Motor neuron (in vitro differentiated cells): ENCODE data around the gene MPHOSPH8. TPM values are rescaled to one million over a fixed set of nuclear protein-coding genes. Genes with fewer than 3 reads are reported as not detected.
A peak's percentile ranks its signal among the peaks of the same experiment; 100 is the strongest.

Experiments used
- ATAC-seq, 8 experiments: fragments of 200-7000 bp; cut with Tn5 transposase; replicated peaks in 6 of 8; 2 replicates each; pipeline ENCODE4 v1.8.0; 2021; ENCODE audit warnings: mild to moderate bottlenecking in 8 of 8, moderate library complexity in 8 of 8
- H3K27ac ChIP-seq, 2 donors: fragments of 250-450 bp; sonication (Bioruptor Pico); 2 replicates each; pipeline ENCODE4 v1.9.0; 2021; ENCODE audit warnings: antibody characterized with exemption in 2 of 2, mild to moderate bottlenecking in 2 of 2, moderate library complexity in 1 of 2
- H3K4me1 ChIP-seq, 2 donors: fragments of 250-450 bp; sonication (Bioruptor Pico); replicated peaks in 1 of 2; 2 replicates each; pipeline ENCODE4 v1.6.1; 2021; ENCODE audit warnings: antibody characterized with exemption in 2 of 2, mild to moderate bottlenecking in 2 of 2, moderate library complexity in 1 of 2
- H3K4me3 ChIP-seq, 5 donors: fragments of 250-450 bp; sonication (Bioruptor Pico); 2 replicates each; pipeline ENCODE4 v1.9.0; 2021; ENCODE audit warnings: antibody characterized with exemption in 5 of 5, mild to moderate bottlenecking in 5 of 5, moderate library complexity in 4 of 5
- WGBS, 10 experiments: fragments of 450-650 bp; shearing (Covaris generic); methylation state at CpG; one replicate each; pipeline ENCODE4 v1.0.0; 2022; 5-methylcytosine and 5-hydroxymethylcytosine counted together
- in situ Hi-C, 9 experiments: fragments of 400-800 bp; cut with MboI; loops; one replicate each; pipeline ENCODE4 v1.15.0; 2021; ENCODE audit warnings: low sequenced_read_pairs in 9 of 9, low pct_unique_long_range_greater_than_20kb in 2 of 9; ENCODE audit not compliant: unreplicated experiment in 9 of 9
- total RNA-seq, 8 experiments: library from RNA; unstranded; fragments of 300-600 nt; gene quantifications; 2 replicates each; pipeline versions ENCODE4 v1.2.3 to v1.2.4, GENCODE V29; 2022

The MPHOSPH8 gene
- total RNA-seq: 10 to 100 TPM; 27.5 to 58.6 (median 34.8) TPM

- H3K4me3 ChIP-seq: peak within 1 kb of the TSS; percentile 64 to 77 (median 75)
- H3K27ac ChIP-seq: peak within 1 kb of the TSS; percentile 72 to 90
- WGBS, 10 experiments: 0% methylated on average over 1 to 5 of the region's 58 CpGs; no CpG with 5 or more reads in 7 of the 10 experiments
- H3K4me1 ChIP-seq: peaks cover 10 to 16% of the 10 kb centered on the region in 2 donors
- in situ Hi-C loops: no loop called here
- peak; percentile 93 to 98 (median 96) for ATAC-seq
These were observed at the start of gene MPHOSPH8 for GRCh38 chr13:19633479-19634255. MPHOSPH8 (plus strand) TSS chr13:19633659; CDS start chr13:19633749, 90 bp downstream.

- in situ Hi-C loops: loop anchor here in 1 of 9 experiments (25.0 kb wide), 1 partner anchor 100 kb away; no protein-coding TSS in a partner anchor
- 20 to 87% (median 45%) methylated on average over 1 to 11 of the region's 17 CpGs; no CpG with 5 or more reads in 3 of the 10 experiments for WGBS, 10 experiments
These were observed 46.4 kb upstream of the MPHOSPH8 start for GRCh38 chr13:19586904-19587634.

GRCh38 chr13:19587635-19588300 is 45.7 kb upstream of the MPHOSPH8 start:
- peaks cover 0 to under 1% of the 10 kb centered on the region in 2 donors for H3K4me1 ChIP-seq
- no peak overlapping the region for H3K27ac ChIP-seq
- in situ Hi-C loops: loop anchor here in 1 of 9 experiments (25.0 kb wide), 1 partner anchor 100 kb away; no protein-coding TSS in a partner anchor
- 0 to 81% (median 63%) methylated on average over 1 to 8 of the region's 9 CpGs for WGBS, 10 experiments
- ATAC-seq: peak in 7 of 8 experiments; percentile 43 to 98 (median 71)
- no peak overlapping the region for H3K4me3 ChIP-seq

More at GRCh38 chr13:19586904-19587634, 46.4 kb upstream of the MPHOSPH8 start:
- Histone ChIP-seq H3K4me1 (no peaks in the 10 kb centered on the region), H3K4me3 (no peak overlapping the region), H3K27ac (no peak overlapping the region)
- peak in 6 of 8 experiments; percentile 6 to 85 (median 46) for ATAC-seq

- in situ Hi-C loops: loop anchor here in 1 of 9 experiments (25.0 kb wide), 1 partner anchor 102 kb away; no protein-coding TSS in a partner anchor
- ATAC-seq: no peak
- WGBS, 10 experiments: 0 to 38% (median 0%) methylated on average over 1 to 2 of the region's 2 CpGs; no CpG with 5 or more reads in 4 of the 10 experiments
- Histone ChIP-seq H3K4me1 (peaks cover 0 to 2% of the 10 kb centered on the region in 2 donors), H3K4me3 (no peak overlapping the region), H3K27ac (no peak overlapping the region)
These were observed 44.1 kb upstream of the MPHOSPH8 start for GRCh38 chr13:19589312-19589711.

- in situ Hi-C loops: loop anchor here in 1 of 9 experiments (25.0 kb wide), 1 partner anchor 103 kb away; no protein-coding TSS in a partner anchor
- WGBS, 10 experiments: 17 to 86% (median 52%) methylated on average over 1 to 5 of the region's 5 CpGs; no CpG with 5 or more reads in 2 of the 10 experiments
- no peak for ATAC-seq
- Histone ChIP-seq H3K4me1 (peaks cover 0 to 2% of the 10 kb centered on the region in 2 donors), H3K4me3 (no peak overlapping the region), H3K27ac (no peak overlapping the region)
These were observed 43.0 kb upstream of the MPHOSPH8 start for GRCh38 chr13:19590423-19590822.

GRCh38 chr13:19591864-19592263 is 41.6 kb upstream of the MPHOSPH8 start:
- Histone ChIP-seq H3K27ac (no peak overlapping the region), H3K4me1 (peaks cover 0 to 2% of the 10 kb centered on the region in 2 donors), H3K4me3 (no peak overlapping the region)
- ATAC-seq: no peak
- 0 to 90% (median 66%) methylated on average over 1 to 7 of the region's 7 CpGs; no CpG with 5 or more reads in 2 of the 10 experiments for WGBS, 10 experiments
- in situ Hi-C loops: loop anchor here in 1 of 9 experiments (25.0 kb wide), 1 partner anchor 105 kb away; no protein-coding TSS in a partner anchor

GRCh38 chr13:19592657-19593180 is 40.7 kb upstream of the MPHOSPH8 start:
- WGBS, 10 experiments: 60 to 100% (median 67%) methylated on average over 1 of the region's 1 CpG; no CpG with 5 or more reads in 6 of the 10 experiments
- Histone ChIP-seq H3K27ac (no peak overlapping the region), H3K4me3 (no peak overlapping the region), H3K4me1 (peaks cover 0 to 2% of the 10 kb centered on the region in 2 donors)
- in situ Hi-C loops: loop anchor here in 1 of 9 experiments (25.0 kb wide), 1 partner anchor 105 kb away; no protein-coding TSS in a partner anchor
- peak in 1 of 8 experiments; percentile 31 for ATAC-seq

- in situ Hi-C loops: loop anchor here in 1 of 9 experiments (25.0 kb wide), 1 partner anchor 109 kb away; no protein-coding TSS in a partner anchor
- H3K4me1 ChIP-seq: peaks cover 0 to 2% of the 10 kb centered on the region in 2 donors
- no peak overlapping the region for H3K4me3 ChIP-seq
- no peak for ATAC-seq
- no peak overlapping the region for H3K27ac ChIP-seq
- 71 to 95% (median 83%) methylated on average over 1 to 3 of the region's 3 CpGs; no CpG with 5 or more reads in 5 of the 10 experiments for WGBS, 10 experiments
These were observed 37.4 kb upstream of the MPHOSPH8 start for GRCh38 chr13:19596086-19596485.

- Histone ChIP-seq H3K4me3 (no peak overlapping the region), H3K4me1 (peaks cover 0 to 2% of the 10 kb centered on the region in 2 donors), H3K27ac (no peak overlapping the region)
- no peak for ATAC-seq
- 29 to 100% (median 71%) methylated on average over 1 to 5 of the region's 6 CpGs; no CpG with 5 or more reads in 2 of the 10 experiments for WGBS, 10 experiments
- in situ Hi-C loops: loop anchor here in 1 of 9 experiments (25.0 kb wide), 1 partner anchor 110 kb away; no protein-coding TSS in a partner anchor
These were observed 36.5 kb upstream of the MPHOSPH8 start for GRCh38 chr13:19596960-19597361.

- in situ Hi-C loops: loop anchor here in 1 of 9 experiments (25.0 kb wide), 1 partner anchor 110 kb away; no protein-coding TSS in a partner anchor
- Histone ChIP-seq H3K27ac (no peak overlapping the region), H3K4me3 (no peak overlapping the region), H3K4me1 (peaks cover 0 to 2% of the 10 kb centered on the region in 2 donors)
- 0 to 72% (median 29%) methylated on average over 1 to 4 of the region's 5 CpGs; no CpG with 5 or more reads in 2 of the 10 experiments for WGBS, 10 experiments
- ATAC-seq: peak in 2 of 8 experiments; percentile 30 to 37
These were observed 35.9 kb upstream of the MPHOSPH8 start for GRCh38 chr13:19597523-19597922.

GRCh38 chr13:19601749-19602725 is 31.4 kb upstream of the MPHOSPH8 start:
- in situ Hi-C loops: no loop called here
- Histone ChIP-seq H3K27ac (no peak overlapping the region), H3K4me1 (peaks cover 0 to 6% of the 10 kb centered on the region in 2 donors), H3K4me3 (peak overlapping the region; percentile 41 to 59 (median 48))
- WGBS, 10 experiments: 0 to 20% (median 6%) methylated on average over 1 to 16 of the region's 108 CpGs; no CpG with 5 or more reads in 3 of the 10 experiments
- ATAC-seq: peak; percentile 75 to 93 (median 89)
